Progenitor cell of endocrine pancreas (in vitro differentiated cells): ENCODE data around the gene NDUFS7. TPM values are rescaled to one million over a fixed set of nuclear protein-coding genes. Genes with fewer than 3 reads are reported as not detected.

Experiments used
- DNase-seq: peaks from one replicate; pipeline ENCODE4 v3.0.0; 2021; ENCODE audit warnings: low spot score; ENCODE audit not compliant: unreplicated experiment
- H3K27ac Mint-ChIP-seq: 2 replicates; pipeline ENCODE4 v1.8.0; 2021; ENCODE audit warnings: mild to moderate bottlenecking, moderate library complexity, mixed read lengths
- H3K27me3 Mint-ChIP-seq: 2 replicates; pipeline ENCODE4 v1.8.0; 2021; ENCODE audit warnings: mixed read lengths
- H3K36me3 Mint-ChIP-seq: 2 replicates; pipeline ENCODE4 v1.8.0; 2022; ENCODE audit warnings: mixed read lengths; ENCODE audit not compliant: insufficient read depth
- H3K4me1 Mint-ChIP-seq: 2 replicates; pipeline ENCODE4 v1.8.0; 2021; ENCODE audit warnings: low read depth, mixed read lengths
- H3K4me3 Mint-ChIP-seq: 2 replicates; pipeline ENCODE4 v1.8.0; 2021; ENCODE audit warnings: low read depth, mild to moderate bottlenecking, moderate library complexity, mixed read lengths
- H3K9me3 Mint-ChIP-seq: 2 replicates; pipeline ENCODE4 v1.8.0; 2021; ENCODE audit warnings: low read depth, mixed read lengths
- total RNA-seq: library from RNA; stranded (reverse); gene quantifications from 2 replicates; pipeline ENCODE4 v1.2.1, GENCODE V29; 2021
- TF ChIP-seq, protein P1 (sequence below): fragments of 200-600 bp; sonication (generic); IDR thresholded peaks from one replicate; pipeline ENCODE4 v1.5.0; 2021; ENCODE audit warnings: antibody characterized with exemption, mild to moderate bottlenecking; ENCODE audit not compliant: unreplicated experiment

Gene NDUFS7
- total RNA-seq, 1 donor from 2014 or later = 62.4 TPM

DNA sequence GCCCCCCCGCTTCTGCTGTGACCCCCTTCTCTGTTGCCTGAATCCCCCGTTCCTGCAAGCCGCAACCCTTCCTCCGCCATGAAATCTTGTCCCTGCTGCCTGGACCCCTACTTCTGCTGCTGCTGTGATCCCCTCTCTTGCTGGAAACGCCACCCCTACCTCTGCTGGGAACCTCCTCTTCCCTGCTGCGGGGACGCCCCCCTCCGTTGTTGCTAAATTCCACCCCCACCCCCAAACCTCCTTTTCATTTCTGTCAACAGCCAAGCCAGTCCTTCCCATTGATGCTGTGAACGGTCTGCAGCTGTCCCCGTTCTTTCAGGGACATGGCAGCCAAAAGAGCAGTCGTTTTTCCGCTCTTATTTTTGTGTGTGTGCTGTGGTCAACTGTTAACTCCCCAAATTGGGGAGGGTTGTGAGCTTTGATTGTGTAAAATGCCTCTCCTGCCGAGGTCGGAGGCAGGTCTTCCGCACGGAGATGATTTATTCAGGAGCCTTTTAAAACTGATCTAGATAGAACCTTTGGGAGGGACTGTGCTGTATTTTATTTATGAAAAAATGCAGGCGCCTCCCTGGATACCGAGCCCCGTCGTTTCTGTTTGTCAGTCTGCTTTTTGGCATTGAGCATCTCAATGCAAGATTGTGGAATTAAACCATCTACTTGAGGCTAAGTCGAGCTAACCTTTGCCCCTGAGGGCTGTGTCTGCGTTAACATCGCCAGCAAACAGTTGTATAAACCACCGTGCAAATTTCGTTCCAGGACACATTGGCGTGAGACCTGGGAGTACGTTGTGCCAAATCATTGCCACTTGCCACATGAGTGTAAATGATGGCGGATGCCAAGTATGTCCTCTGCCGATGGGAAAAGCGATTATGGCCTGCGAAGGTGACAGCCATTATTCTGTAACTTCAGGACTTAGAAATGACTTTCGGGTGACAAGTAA is 27.9 kb upstream of the NDUFS7 start:
- Mint-ChIP-seq H3K4me3 (peak overlapping the region; percentile 78), H3K36me3 (peaks cover 9% of the 10 kb centered on the region), H3K27ac (peak overlapping the region; percentile 69), H3K27me3 (no peaks in the 10 kb centered on the region), H3K4me1 (peaks cover 11% of the 10 kb centered on the region), H3K9me3 (no peaks in the 10 kb centered on the region)
- TF ChIP-seq, protein P1, sequence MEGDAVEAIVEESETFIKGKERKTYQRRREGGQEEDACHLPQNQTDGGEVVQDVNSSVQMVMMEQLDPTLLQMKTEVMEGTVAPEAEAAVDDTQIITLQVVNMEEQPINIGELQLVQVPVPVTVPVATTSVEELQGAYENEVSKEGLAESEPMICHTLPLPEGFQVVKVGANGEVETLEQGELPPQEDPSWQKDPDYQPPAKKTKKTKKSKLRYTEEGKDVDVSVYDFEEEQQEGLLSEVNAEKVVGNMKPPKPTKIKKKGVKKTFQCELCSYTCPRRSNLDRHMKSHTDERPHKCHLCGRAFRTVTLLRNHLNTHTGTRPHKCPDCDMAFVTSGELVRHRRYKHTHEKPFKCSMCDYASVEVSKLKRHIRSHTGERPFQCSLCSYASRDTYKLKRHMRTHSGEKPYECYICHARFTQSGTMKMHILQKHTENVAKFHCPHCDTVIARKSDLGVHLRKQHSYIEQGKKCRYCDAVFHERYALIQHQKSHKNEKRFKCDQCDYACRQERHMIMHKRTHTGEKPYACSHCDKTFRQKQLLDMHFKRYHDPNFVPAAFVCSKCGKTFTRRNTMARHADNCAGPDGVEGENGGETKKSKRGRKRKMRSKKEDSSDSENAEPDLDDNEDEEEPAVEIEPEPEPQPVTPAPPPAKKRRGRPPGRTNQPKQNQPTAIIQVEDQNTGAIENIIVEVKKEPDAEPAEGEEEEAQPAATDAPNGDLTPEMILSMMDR = no peak
- DNase-seq = no peak

DNA sequence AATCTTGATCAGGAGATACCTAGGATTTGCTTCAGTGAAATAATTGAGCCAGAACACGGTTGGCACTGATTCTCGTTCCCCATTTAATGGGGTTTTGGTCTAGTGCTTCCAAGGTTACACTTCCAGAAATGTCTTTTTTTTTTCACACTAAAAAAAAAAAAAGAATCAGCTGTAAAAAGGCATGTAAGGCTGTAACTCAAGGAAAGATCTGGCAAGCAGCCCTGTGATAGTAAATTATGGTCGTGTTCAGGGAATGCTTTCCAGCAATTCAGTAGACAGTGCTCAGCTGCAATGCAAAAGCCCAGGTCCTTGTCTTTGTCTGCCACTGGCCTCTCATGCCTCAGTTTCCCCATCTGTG is 27.2 kb upstream of the NDUFS7 start:
- H3K4me3 Mint-ChIP-seq = peak overlapping the region; percentile 78
- TF ChIP-seq, protein P1 = no peak
- DNase-seq = no peak
- H3K9me3 Mint-ChIP-seq = no peaks in the 10 kb centered on the region
- peaks cover 11% of the 10 kb centered on the region for H3K4me1 Mint-ChIP-seq
- H3K36me3 Mint-ChIP-seq = peaks cover 11% of the 10 kb centered on the region
- no peak overlapping the region for H3K27ac Mint-ChIP-seq
- no peaks in the 10 kb centered on the region for H3K27me3 Mint-ChIP-seq

DNA sequence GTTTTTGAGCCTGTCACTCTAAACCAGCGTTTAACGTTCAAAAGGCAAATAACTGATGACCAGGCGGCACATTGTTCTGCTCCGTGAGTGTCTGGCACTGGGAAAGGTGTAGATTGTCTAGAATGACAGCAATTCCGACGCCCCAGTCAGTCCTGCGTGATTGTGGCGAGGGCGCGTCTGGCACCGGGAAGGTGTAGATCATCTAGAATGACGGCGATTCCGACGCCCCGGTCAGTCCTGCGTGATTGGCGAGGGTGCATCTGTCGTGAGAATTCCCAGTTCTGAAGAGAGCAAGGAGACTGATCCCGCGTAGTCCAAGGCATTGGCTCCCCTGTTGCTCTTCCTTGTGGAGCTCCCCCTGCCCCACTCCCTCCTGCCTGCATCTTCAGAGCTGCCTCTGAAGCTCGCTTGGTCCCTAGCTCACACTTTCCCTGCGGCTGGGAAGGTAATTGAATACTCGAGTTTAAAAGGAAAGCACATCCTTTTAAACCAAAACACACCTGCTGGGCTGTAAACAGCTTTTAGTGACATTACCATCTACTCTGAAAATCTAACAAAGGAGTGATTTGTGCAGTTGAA is 26.1 kb upstream of the NDUFS7 start:
- Mint-ChIP-seq H3K36me3 (peaks cover 14% of the 10 kb centered on the region), H3K27ac (no peak overlapping the region), H3K4me1 (peaks cover 11% of the 10 kb centered on the region), H3K9me3 (no peaks in the 10 kb centered on the region), H3K27me3 (no peaks in the 10 kb centered on the region), H3K4me3 (no peak overlapping the region)
- TF ChIP-seq, protein P1 = no peak
- DNase-seq = no peak

DNA sequence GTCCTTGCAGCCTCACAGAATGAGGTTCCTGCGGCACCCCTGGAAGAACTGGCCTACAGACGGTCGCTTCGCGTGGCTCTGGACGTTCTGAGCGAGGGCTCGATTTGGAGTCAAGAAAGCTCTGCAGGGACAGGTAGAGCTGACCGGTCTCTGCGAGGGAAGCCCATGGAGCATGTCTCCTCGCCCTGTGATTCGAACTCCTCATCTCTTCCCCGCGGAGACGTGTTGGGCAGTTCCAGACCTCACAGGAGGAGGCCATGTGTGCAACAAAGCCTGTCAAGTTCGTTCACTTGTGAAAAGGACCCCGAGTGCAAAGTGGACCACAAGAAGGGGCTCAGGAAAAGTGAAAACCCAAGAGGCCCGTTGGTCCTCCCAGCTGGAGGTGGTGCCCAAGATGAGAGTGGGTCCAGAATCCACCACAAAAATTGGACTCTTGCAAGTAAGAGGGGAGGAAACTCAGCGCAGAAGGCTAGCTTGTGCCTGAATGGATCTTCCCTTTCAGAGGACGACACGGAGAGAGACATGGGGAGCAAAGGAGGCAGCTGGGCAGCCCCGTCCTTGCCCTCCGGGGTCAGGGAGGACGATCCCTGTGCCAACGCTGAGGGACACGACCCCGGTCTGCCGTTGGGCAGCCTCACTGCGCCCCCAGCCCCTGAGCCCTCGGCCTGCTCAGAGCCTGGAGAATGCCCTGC is 23.4 kb upstream of the NDUFS7 start:
- Mint-ChIP-seq H3K4me1 (peaks cover 9% of the 10 kb centered on the region), H3K9me3 (no peaks in the 10 kb centered on the region), H3K27me3 (no peaks in the 10 kb centered on the region), H3K4me3 (no peak overlapping the region), H3K27ac (peak overlapping the region; percentile 33), H3K36me3 (peaks cover 21% of the 10 kb centered on the region)
- TF ChIP-seq, protein P1 = no peak
- no peak for DNase-seq

DNA sequence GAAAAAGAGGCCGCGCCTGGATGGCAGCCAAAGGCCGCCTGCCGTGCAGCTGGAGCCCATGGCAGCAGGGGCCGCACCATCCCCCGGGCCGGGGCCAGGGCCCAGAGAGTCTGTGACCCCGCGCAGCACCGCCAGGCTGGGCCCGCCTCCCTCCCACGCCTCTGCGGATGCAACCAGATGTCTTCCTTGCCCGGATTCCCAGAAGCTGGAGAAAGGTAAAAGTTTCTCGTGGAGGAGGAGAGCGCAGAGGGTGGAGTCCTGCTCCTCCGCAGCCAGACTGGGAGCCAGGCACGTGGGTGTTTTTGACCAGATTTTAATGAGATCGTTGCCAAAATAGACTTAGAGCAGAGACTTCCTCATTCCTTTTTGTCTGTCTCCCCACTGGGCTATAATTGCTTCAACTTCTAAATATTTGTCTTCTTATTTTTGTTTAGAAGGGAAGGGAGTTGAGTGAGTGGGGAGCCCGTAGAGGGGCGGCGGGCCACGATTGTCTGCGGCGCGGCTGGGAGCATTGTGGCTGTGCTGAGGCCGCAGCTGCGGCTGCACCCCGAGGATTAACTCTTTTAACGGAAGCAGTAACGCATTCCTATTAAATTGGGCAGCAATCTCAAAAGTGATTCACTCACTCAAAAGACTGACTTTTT is 22.8 kb upstream of the NDUFS7 start:
- H3K4me1 Mint-ChIP-seq = peaks cover 5% of the 10 kb centered on the region
- no peak overlapping the region for H3K27ac Mint-ChIP-seq
- DNase-seq = no peak
- TF ChIP-seq, protein P1 = no peak
- no peak overlapping the region for H3K4me3 Mint-ChIP-seq
- H3K36me3 Mint-ChIP-seq = peaks cover 21% of the 10 kb centered on the region
- no peaks in the 10 kb centered on the region for H3K27me3 Mint-ChIP-seq
- no peaks in the 10 kb centered on the region for H3K9me3 Mint-ChIP-seq
